CD8-positive, alpha-beta memory T cell (primary cell): Measurements from ENCODE around the gene FGF6. TPM values are rescaled to one million over a fixed set of nuclear protein-coding genes. Genes with fewer than 3 reads are reported as not detected.
A peak's percentile ranks its signal among the peaks of the same experiment; 100 is the strongest.

Experiments used
- CTCF ChIA-PET: fragments of 350-600 bp; sonication (Branson Sonifier 250); formaldehyde crosslinking; loops from one replicate; lab custom pipeline; 2021; ENCODE audit warnings: antibody characterized with exemption; lab: Charles Lee
- POLR2A ChIA-PET: fragments of 350-600 bp; sonication (Branson Sonifier 250); formaldehyde crosslinking; loops from one replicate; lab custom pipeline; 2021; ENCODE audit warnings: antibody characterized with exemption; lab: Charles Lee
- DNase-seq, 5 donors: peaks; one replicate each; pipeline versions ENCODE4 v3.0.0 to v3.0.0-alpha.2; 2020 to 2022; ENCODE audit warnings: mixed read lengths in 1 of 5
- H3K27ac ChIP-seq: one replicate; pipeline ENCODE4 v1.7.0; 2013; ENCODE audit warnings: low read depth, mild to moderate bottlenecking, low read length, moderate library complexity
- H3K27me3 ChIP-seq: 2 replicates; pipeline ENCODE4 v1.7.0; 2013; ENCODE audit warnings: low read length, mild to moderate bottlenecking; ENCODE audit not compliant: insufficient read depth, poor library complexity, severe bottlenecking
- H3K36me3 ChIP-seq: 2 replicates; pipeline ENCODE4 v1.7.0; 2013; ENCODE audit warnings: mild to moderate bottlenecking, low read length, moderate library complexity; ENCODE audit not compliant: insufficient read depth
- H3K4me1 ChIP-seq: 2 replicates; pipeline ENCODE4 v1.7.0; 2013; ENCODE audit warnings: mild to moderate bottlenecking, low read length, moderate library complexity; ENCODE audit not compliant: insufficient read depth
- H3K4me3 ChIP-seq: 2 replicates; pipeline ENCODE4 v1.7.0; 2013; ENCODE audit warnings: mild to moderate bottlenecking, low read length
- H3K9me3 ChIP-seq: 2 replicates; pipeline ENCODE4 v1.7.0; 2013; ENCODE audit warnings: mild to moderate bottlenecking, low read length
- H3K27ac Mint-ChIP-seq, 8 donors: one replicate each; pipeline ENCODE4 v1.8.0; 2020 to 2021; ENCODE audit warnings: mixed read lengths in 8 of 8, mild to moderate bottlenecking in 6 of 8, inconsistent platforms in 3 of 8, moderate library complexity in 3 of 8
- H3K27me3 Mint-ChIP-seq, 2 donors: one replicate each; pipeline ENCODE4 v1.8.0; 2020 to 2021; ENCODE audit warnings: mixed read lengths in 2 of 2, mild to moderate bottlenecking in 1 of 2, moderate library complexity in 1 of 2
- H3K36me3 Mint-ChIP-seq, 3 donors: one replicate each; pipeline ENCODE4 v1.8.0; 2020 to 2021; ENCODE audit warnings: mixed read lengths in 3 of 3, inconsistent platforms in 1 of 3, mild to moderate bottlenecking in 1 of 3
- H3K4me1 Mint-ChIP-seq, 3 donors: one replicate each; pipeline ENCODE4 v1.8.0; 2020 to 2021; ENCODE audit warnings: mixed read lengths in 3 of 3, inconsistent platforms in 1 of 3, mild to moderate bottlenecking in 1 of 3
- H3K4me3 Mint-ChIP-seq, 7 donors: one replicate each; pipeline ENCODE4 v1.8.0; 2020 to 2021; ENCODE audit warnings: mixed read lengths in 7 of 7, mild to moderate bottlenecking in 6 of 7, moderate library complexity in 4 of 7, inconsistent platforms in 2 of 7
- H3K9me3 Mint-ChIP-seq, 5 donors: one replicate each; pipeline ENCODE4 v1.8.0; 2020 to 2022; ENCODE audit warnings: mixed read lengths in 5 of 5, mild to moderate bottlenecking in 3 of 5, moderate library complexity in 2 of 5, inconsistent platforms in 1 of 5
- polyA plus RNA-seq: library from polyadenylated mRNA; unstranded; fragments of 300-500 nt; fragmentation: Illumina TruSeq; gene quantifications from one replicate; pipeline ENCODE4 v1.2.3, GENCODE V29; 2021
- total RNA-seq, 2 experiments: library from RNA; stranded (reverse); gene quantifications; one replicate each; pipeline ENCODE4 v1.2.3, GENCODE V29; 2021

The FGF6 gene
- total and polyA plus RNA-seq, 3 experiments from 2014 or later = not detected

- Histone ChIP-seq H3K27ac (no peak overlapping the region), H3K4me1 (no peaks in the 10 kb centered on the region), H3K27me3 (no peaks in the 10 kb centered on the region), H3K4me3 (no peak overlapping the region), H3K9me3 (no peaks in the 10 kb centered on the region), H3K36me3 (no peaks in the 10 kb centered on the region)
- ChIA-PET CTCF (no interaction called here), POLR2A (no interaction called here)
- no peak for DNase-seq
- Mint-ChIP-seq H3K9me3 (peaks cover 15 to 24% (median 16%) of the 10 kb centered on the region in 5 donors), H3K27me3 (peaks cover 10 to 57% of the 10 kb centered on the region in 2 donors), H3K36me3 (peaks cover 0 to 7% (median 0%) of the 10 kb centered on the region in 3 donors), H3K27ac (no peak overlapping the region), H3K4me3 (no peak overlapping the region), H3K4me1 (no peaks in the 10 kb centered on the region)
These were observed 6.1 kb upstream of the FGF6 start for GRCh38 chr12:4451694-4452093.

DNA sequence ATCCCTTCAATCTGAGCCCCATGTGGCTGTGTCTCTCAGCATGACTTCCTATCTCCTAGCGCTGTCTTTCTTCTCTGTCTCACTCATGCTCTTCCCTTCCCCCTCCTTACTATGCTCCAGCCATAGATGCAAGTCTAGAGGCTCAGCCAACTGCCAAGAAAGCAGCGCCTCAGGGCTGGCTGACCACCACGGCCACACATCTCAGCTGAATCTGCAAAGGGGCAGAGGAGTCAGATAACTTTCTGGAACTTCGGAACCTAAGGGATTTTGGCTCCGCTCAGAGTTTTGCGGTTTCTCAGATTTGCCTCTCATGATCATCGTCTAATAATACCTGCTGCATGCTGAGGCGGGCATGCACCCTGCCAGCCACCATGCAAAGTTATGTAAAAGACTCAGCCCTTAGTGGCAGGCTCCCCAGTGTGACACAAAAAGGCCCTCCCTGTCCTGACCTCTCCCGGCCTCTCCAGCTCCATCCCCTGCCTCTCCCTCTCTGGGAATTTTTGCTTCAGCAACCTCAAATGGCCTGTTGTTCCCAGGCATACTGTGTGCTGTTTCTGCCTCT lies 5.0 kb upstream of the FGF6 start:
- ChIA-PET CTCF (no interaction called here), POLR2A (no interaction called here)
- peaks cover 15 to 24% (median 16%) of the 10 kb centered on the region in 5 donors for H3K9me3 Mint-ChIP-seq
- no peak overlapping the region for H3K27ac ChIP-seq
- DNase-seq = no peak
- H3K4me3 ChIP-seq = no peak overlapping the region
- H3K4me1 ChIP-seq = no peaks in the 10 kb centered on the region
- H3K27ac Mint-ChIP-seq = no peak overlapping the region
- H3K36me3 Mint-ChIP-seq = peaks cover 0 to 7% (median 0%) of the 10 kb centered on the region in 3 donors
- H3K4me3 Mint-ChIP-seq = no peak overlapping the region
- H3K27me3 Mint-ChIP-seq = peaks cover 10 to 59% of the 10 kb centered on the region in 2 donors
- no peaks in the 10 kb centered on the region for H3K4me1 Mint-ChIP-seq
- H3K9me3 ChIP-seq = no peaks in the 10 kb centered on the region
- H3K27me3 ChIP-seq = no peaks in the 10 kb centered on the region
- H3K36me3 ChIP-seq = no peaks in the 10 kb centered on the region

GRCh38 chr12:4449851-4450221 lies 4.2 kb upstream of the FGF6 start:
- H3K4me1 ChIP-seq = no peaks in the 10 kb centered on the region
- no peaks in the 10 kb centered on the region for H3K9me3 ChIP-seq
- H3K27ac ChIP-seq = no peak overlapping the region
- Mint-ChIP-seq H3K4me1 (no peaks in the 10 kb centered on the region), H3K4me3 (no peak overlapping the region), H3K36me3 (peaks cover 0 to 7% (median 0%) of the 10 kb centered on the region in 3 donors), H3K27ac (no peak overlapping the region), H3K9me3 (peaks cover 15 to 22% (median 16%) of the 10 kb centered on the region in 5 donors), H3K27me3 (peaks cover 10 to 55% of the 10 kb centered on the region in 2 donors)
- no peaks in the 10 kb centered on the region for H3K36me3 ChIP-seq
- CTCF ChIA-PET = interaction anchor here (1.1 kb wide), 1 partner anchor 29 kb away, joined by 3 read pairs; no protein-coding TSS in a partner anchor
- no peaks in the 10 kb centered on the region for H3K27me3 ChIP-seq
- POLR2A ChIA-PET = no interaction called here
- H3K4me3 ChIP-seq = no peak overlapping the region
- DNase-seq = no peak

GRCh38 chr12:4448943-4449850 lies 3.6 kb upstream of the FGF6 start:
- no peaks in the 10 kb centered on the region for H3K36me3 ChIP-seq
- POLR2A ChIA-PET = no interaction called here
- H3K4me1 ChIP-seq = no peaks in the 10 kb centered on the region
- Mint-ChIP-seq H3K27ac (no peak overlapping the region), H3K9me3 (peaks cover 14 to 22% (median 16%) of the 10 kb centered on the region in 5 donors), H3K4me3 (no peak overlapping the region), H3K4me1 (no peaks in the 10 kb centered on the region), H3K27me3 (peaks cover 10 to 53% of the 10 kb centered on the region in 2 donors), H3K36me3 (peaks cover 0 to 7% (median 0%) of the 10 kb centered on the region in 3 donors)
- H3K9me3 ChIP-seq = no peaks in the 10 kb centered on the region
- no peaks in the 10 kb centered on the region for H3K27me3 ChIP-seq
- H3K27ac ChIP-seq = no peak overlapping the region
- CTCF ChIA-PET = interaction anchor here (1.1 kb wide), 1 partner anchor 28 kb away, joined by 3 read pairs; no protein-coding TSS in a partner anchor
- no peak for DNase-seq
- H3K4me3 ChIP-seq = no peak overlapping the region

DNA sequence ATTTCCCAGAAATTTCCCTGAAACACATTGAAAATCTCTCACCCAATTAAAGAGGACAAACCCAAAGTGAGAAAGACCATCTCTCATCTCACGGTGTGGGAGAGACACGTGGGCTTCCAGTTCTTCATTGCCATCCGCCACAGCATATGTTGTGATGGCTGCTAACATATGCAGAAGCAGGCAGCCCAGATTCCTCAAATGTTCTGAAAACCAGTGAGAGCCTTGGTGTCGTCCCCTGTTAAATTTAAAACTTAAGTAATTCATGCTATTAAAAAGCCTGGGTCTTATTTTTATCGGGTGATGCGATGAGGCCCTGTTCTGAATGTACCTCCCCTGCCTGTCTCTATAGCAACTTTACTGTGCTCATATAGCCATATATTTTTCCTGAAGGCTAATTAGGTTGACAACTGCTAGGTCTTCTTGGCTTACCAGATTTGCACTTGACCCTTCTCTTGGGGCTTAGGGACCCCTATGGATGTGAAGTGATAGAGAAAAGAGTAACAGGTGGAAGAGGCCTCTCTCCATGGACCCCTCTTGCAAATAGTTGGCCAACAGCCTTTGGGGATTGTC lies 2.8 kb upstream of the FGF6 start:
- Mint-ChIP-seq H3K9me3 (peaks cover 7 to 15% (median 9%) of the 10 kb centered on the region in 5 donors), H3K27ac (no peak overlapping the region), H3K4me1 (no peaks in the 10 kb centered on the region), H3K4me3 (no peak overlapping the region), H3K27me3 (peaks cover 10 to 49% of the 10 kb centered on the region in 2 donors), H3K36me3 (peaks cover 0 to 7% (median 0%) of the 10 kb centered on the region in 3 donors)
- Histone ChIP-seq H3K4me1 (no peaks in the 10 kb centered on the region), H3K9me3 (no peaks in the 10 kb centered on the region), H3K27ac (no peak overlapping the region), H3K27me3 (no peaks in the 10 kb centered on the region), H3K36me3 (no peaks in the 10 kb centered on the region), H3K4me3 (no peak overlapping the region)
- POLR2A ChIA-PET = no interaction called here
- no peak for DNase-seq
- CTCF ChIA-PET = interaction anchor here (1.1 kb wide), 1 partner anchor 28 kb away, joined by 3 read pairs; no protein-coding TSS in a partner anchor

DNA sequence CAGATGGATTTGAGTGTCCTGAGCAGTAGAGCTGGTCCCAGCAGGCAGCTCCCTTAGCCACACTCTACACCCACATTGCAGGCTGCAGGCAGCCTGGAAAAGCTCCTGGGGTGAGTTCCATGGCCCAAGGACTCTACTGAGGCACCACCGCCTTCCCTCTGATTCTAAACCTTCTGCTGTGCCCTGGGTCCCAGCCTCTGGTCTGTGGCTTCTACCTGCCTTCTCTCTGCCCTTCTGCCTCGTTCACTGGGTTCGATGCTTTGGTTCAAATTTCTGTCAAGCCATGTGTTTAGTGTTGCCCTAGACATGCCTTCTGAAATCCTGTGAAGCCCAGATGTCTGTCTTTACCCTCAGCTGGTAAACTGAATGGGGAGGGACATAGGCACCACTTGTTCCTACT lies 1.5 kb upstream of the FGF6 start:
- POLR2A ChIA-PET = no interaction called here
- peaks cover 0 to 2% (median 0%) of the 10 kb centered on the region in 3 donors for H3K36me3 Mint-ChIP-seq
- peaks cover 4 to 51% of the 10 kb centered on the region in 2 donors for H3K27me3 Mint-ChIP-seq
- Histone ChIP-seq H3K27me3 (no peaks in the 10 kb centered on the region), H3K9me3 (no peaks in the 10 kb centered on the region), H3K36me3 (no peaks in the 10 kb centered on the region), H3K27ac (no peak overlapping the region), H3K4me3 (no peak overlapping the region), H3K4me1 (no peaks in the 10 kb centered on the region)
- no peaks in the 10 kb centered on the region for H3K4me1 Mint-ChIP-seq
- CTCF ChIA-PET = interaction anchor here (0.7 kb wide), 1 partner anchor 14 kb away, joined by 3 read pairs; no protein-coding TSS in a partner anchor
- peak overlapping the region in 1 of 7 donors; percentile 1 for H3K4me3 Mint-ChIP-seq
- DNase-seq = no peak
- no peak overlapping the region for H3K27ac Mint-ChIP-seq
- H3K9me3 Mint-ChIP-seq = peaks cover 0 to 3% (median 1%) of the 10 kb centered on the region in 5 donors

GRCh38 chr12:4446335-4446734 lies 720 bp upstream of the FGF6 start:
- ChIA-PET POLR2A (no interaction called here), CTCF (interaction anchor here (0.8 kb wide), 1 partner anchor 9 kb away, joined by 3 read pairs; no protein-coding TSS in a partner anchor)
- DNase-seq = no peak
- Mint-ChIP-seq H3K36me3 (no peaks in the 10 kb centered on the region), H3K27me3 (peaks cover 0 to 45% of the 10 kb centered on the region in 2 donors), H3K27ac (no peak overlapping the region), H3K4me3 (no peak overlapping the region), H3K4me1 (no peaks in the 10 kb centered on the region), H3K9me3 (no peaks in the 10 kb centered on the region)
- H3K4me1 ChIP-seq = no peaks in the 10 kb centered on the region
- H3K27me3 ChIP-seq = no peaks in the 10 kb centered on the region
- H3K27ac ChIP-seq = no peak overlapping the region
- no peaks in the 10 kb centered on the region for H3K9me3 ChIP-seq
- no peaks in the 10 kb centered on the region for H3K36me3 ChIP-seq
- no peak overlapping the region for H3K4me3 ChIP-seq
